Measurements from ENCODE around the gene TMBIM6. TPM values are rescaled to one million over a fixed set of nuclear protein-coding genes. Genes with fewer than 3 reads are reported as not detected.

Gene TMBIM6
- total RNA-seq, 2 donors from 2014 or later: 755 to 785 TPM

DNA sequence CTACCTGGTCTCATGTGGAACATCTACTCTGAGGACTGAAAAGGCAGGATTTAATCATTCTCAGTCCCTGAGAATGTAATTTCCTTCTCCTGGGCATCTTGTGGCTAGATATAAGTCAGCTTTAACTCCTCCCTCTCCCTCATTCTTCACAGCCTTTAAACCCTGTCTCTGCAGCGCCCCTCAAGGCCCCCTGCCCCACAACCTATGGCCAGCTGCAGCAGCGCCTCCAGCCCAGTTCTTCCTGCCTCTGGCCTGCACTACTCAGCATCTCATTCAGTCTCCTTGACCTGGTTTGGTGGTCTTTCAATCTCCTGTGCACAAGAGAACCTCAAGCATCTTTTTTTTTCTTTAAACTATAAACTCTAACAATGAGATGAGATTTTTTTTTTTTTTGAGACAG, 57.6 kb downstream of the TMBIM6 start:
- H3K27ac Mint-ChIP-seq: no peak overlapping the region
- no peaks in the 10 kb centered on the region for H3K4me1 Mint-ChIP-seq (ENCODE audit: low read depth)
- no peak for ATAC-seq (replicated peaks in 1 of 2)

DNA sequence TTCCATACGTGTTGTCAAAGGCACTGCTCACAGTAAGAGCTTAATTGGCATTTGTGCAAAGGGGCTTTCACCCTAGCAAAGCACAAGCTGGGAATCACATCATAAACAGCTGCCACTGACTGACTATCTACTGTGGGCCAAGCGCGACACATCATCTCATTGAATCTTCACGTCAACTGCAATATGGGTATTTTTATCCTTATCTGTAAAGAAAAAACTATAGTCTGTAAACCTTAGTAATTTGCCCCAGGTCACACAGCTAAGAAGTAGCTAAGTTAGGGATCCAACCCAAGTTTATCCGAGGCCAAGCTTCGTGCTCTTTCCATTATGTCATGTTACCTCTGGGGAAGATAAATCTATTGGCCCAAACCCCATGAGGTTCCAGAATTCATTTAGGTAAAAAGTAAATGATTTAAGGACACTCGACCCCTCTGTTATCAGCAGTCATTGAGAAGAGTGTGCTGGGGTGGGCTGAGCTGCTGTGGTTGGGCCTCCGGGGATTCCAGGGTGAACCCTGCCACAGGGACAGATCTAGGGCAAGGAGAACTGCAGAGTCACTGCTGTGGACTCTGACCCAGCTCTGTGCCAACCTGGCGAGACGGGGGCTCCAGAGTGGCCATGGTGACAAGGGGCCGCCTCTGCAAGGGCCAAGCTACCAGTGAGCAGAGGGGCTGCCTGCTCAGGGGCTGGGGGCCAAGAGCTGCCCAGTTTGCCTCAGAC, 59.2 kb downstream of the TMBIM6 start:
- no peak overlapping the region for H3K4me3 Mint-ChIP-seq
- no peaks in the 10 kb centered on the region for H3K4me1 Mint-ChIP-seq (ENCODE audit: low read depth)
- ATAC-seq (replicated peaks in 1 of 2): no peak
- H3K27ac Mint-ChIP-seq: no peak overlapping the region
- H3K36me3 Mint-ChIP-seq (ENCODE audit: insufficient read depth in 2 of 2): no peaks in the 10 kb centered on the region
- H3K9me3 Mint-ChIP-seq: no peaks in the 10 kb centered on the region
- no peaks in the 10 kb centered on the region for H3K27me3 Mint-ChIP-seq (ENCODE audit: low read depth)
- no peak for DNase-seq

More for the DNA sequence above, 57.6 kb downstream of the TMBIM6 start:
- no peaks in the 10 kb centered on the region for H3K9me3 Mint-ChIP-seq
- no peak for DNase-seq
- no peak overlapping the region for H3K4me3 Mint-ChIP-seq
- no peaks in the 10 kb centered on the region for H3K36me3 Mint-ChIP-seq (ENCODE audit: insufficient read depth in 2 of 2)
- H3K27me3 Mint-ChIP-seq (ENCODE audit: low read depth): no peaks in the 10 kb centered on the region

DNA sequence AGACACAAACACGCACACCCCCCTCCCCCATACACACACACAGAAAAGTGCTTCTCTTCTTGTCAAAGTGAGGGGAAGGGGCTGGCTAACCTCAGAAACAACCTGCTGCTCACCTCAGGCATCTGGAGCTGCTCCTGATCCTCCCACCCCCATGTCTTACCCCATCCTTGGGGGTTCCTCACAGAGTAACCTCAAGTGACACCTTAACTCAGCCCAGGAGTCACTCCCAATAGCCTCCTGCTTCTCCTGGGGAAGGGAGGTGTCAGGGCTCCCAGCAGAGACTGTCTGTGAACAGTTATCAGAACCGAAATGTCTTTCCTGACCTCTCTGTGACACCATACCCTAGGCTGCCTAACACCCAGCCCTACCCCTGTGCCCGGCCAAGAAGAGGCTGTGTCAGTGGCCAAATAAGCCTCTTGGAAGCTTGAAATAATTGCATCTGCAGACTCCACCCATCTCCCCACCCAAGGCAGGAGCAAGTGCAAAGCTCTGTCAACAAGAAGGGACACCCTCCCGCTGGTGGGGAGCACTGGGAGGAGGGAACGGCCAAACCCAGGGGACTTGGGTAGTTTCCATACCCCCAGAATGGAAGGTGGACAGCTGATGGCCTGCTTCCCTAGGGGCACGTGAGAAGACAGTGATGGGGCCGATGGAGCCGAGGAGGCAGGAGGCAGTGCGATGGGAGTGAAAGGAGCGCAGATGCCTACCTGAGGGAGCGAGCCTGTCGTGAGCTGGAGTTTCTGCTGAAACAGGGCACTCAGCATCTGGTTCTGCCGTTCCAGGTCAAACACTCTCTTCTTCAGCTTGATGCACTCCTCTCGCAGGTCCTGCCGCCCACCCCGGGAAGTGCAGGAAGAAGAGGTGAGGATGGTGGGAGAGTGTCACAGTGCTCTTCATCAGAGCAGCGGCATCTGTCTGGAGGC, 60.0 kb downstream of the TMBIM6 start:
- no peaks in the 10 kb centered on the region for H3K4me1 Mint-ChIP-seq (ENCODE audit: low read depth)
- DNase-seq: no peak
- H3K9me3 Mint-ChIP-seq: no peaks in the 10 kb centered on the region
- H3K27ac Mint-ChIP-seq: no peak overlapping the region
- H3K4me3 Mint-ChIP-seq: no peak overlapping the region
- no peak for ATAC-seq (replicated peaks in 1 of 2)
- H3K36me3 Mint-ChIP-seq (ENCODE audit: insufficient read depth in 2 of 2): no peaks in the 10 kb centered on the region
- no peaks in the 10 kb centered on the region for H3K27me3 Mint-ChIP-seq (ENCODE audit: low read depth)

DNA sequence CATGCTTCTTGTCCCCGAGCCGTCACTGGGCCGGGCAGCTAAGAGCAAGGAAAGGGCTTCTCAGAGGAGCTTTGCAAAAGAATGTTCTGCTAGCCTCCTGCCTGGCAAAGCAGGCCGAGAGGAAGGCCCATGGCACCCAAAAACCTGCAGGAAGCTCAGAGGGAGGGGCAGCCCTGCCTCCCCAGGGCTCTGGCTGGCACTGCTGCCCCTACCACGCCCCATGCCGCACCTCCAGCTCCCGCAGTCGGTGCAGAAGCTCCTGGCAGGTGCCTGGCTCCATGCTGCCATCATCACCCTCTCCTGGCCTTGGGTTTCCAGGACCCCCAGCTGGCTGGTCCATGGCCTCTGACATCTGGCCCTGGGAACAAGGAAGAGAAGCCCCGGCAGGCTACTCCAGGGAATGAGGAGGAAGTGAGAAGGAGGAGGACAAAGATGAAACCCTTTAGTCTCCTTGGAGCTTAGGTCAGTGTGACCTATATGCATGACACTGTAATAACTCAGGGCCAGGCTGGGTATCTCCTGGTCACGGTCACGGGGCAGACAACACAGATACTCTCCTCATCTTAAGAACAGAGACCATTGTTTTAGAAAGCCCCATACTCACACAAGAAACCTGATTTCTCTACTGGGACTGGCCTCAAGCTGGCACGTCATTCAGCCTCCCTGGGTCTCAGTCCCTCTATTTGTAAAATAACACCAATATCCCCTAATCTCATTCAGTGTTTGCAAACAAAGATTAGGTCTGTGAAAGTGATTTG, 62.5 kb downstream of the TMBIM6 start:
- no peak overlapping the region for H3K4me3 Mint-ChIP-seq
- H3K27ac Mint-ChIP-seq: no peak overlapping the region
- no peaks in the 10 kb centered on the region for H3K4me1 Mint-ChIP-seq (ENCODE audit: low read depth)
- ATAC-seq (replicated peaks in 1 of 2): no peak
- H3K27me3 Mint-ChIP-seq (ENCODE audit: low read depth): no peaks in the 10 kb centered on the region
- no peak for DNase-seq
- H3K36me3 Mint-ChIP-seq (ENCODE audit: insufficient read depth in 2 of 2): no peaks in the 10 kb centered on the region
- H3K9me3 Mint-ChIP-seq: no peaks in the 10 kb centered on the region

DNA sequence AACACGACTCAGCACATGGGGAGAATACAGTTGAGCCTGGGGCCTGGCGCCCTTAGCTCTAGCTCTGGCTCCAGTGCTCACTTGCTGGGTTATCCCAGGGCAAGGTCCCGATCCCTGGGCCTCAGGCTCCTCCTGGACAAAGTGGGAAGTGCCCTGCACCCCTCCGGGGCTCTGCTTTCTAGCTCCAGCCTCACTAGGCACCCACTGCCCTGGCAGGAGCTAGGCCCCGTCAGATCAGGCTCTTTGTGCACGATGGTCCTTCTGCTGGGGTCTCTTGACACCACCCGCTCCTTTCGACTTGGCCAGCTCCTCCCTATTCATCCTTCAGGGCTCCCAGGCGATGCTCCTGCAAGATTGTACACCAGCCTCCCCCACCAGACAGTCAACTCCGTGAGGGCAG, 63.5 kb downstream of the TMBIM6 start:
- H3K9me3 Mint-ChIP-seq: no peaks in the 10 kb centered on the region
- H3K4me1 Mint-ChIP-seq (ENCODE audit: low read depth): no peaks in the 10 kb centered on the region
- ATAC-seq (replicated peaks in 1 of 2) (no peak), DNase-seq (no peak)
- no peaks in the 10 kb centered on the region for H3K36me3 Mint-ChIP-seq (ENCODE audit: insufficient read depth in 2 of 2)
- H3K27ac Mint-ChIP-seq: no peak overlapping the region
- no peak overlapping the region for H3K4me3 Mint-ChIP-seq
- no peaks in the 10 kb centered on the region for H3K27me3 Mint-ChIP-seq (ENCODE audit: low read depth)

DNA sequence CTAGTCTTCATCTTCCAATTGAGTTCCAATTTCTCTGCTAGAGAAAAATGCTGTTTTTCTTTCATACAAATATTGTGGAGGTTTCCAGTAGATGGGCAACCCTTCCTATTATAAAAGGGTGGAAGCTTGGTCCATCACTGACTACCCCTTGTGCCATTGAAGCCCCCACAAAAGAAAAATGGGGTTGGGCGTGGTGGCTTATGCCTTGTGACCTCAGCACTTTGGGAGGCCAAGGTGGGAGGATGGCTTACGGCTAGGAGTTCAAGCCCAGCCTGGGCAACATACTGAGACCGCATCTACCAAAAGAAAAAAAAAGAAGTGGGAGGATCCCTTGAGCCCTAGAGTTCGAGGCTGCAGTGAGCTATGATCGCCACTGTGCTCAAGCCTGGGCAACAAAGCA, 64.1 kb downstream of the TMBIM6 start:
- no peaks in the 10 kb centered on the region for H3K36me3 Mint-ChIP-seq (ENCODE audit: insufficient read depth in 2 of 2)
- ATAC-seq (replicated peaks in 1 of 2) (no peak), DNase-seq (no peak)
- H3K27me3 Mint-ChIP-seq (ENCODE audit: low read depth): no peaks in the 10 kb centered on the region
- no peaks in the 10 kb centered on the region for H3K4me1 Mint-ChIP-seq (ENCODE audit: low read depth)
- H3K9me3 Mint-ChIP-seq: no peaks in the 10 kb centered on the region
- no peak overlapping the region for H3K4me3 Mint-ChIP-seq
- H3K27ac Mint-ChIP-seq: no peak overlapping the region

DNA sequence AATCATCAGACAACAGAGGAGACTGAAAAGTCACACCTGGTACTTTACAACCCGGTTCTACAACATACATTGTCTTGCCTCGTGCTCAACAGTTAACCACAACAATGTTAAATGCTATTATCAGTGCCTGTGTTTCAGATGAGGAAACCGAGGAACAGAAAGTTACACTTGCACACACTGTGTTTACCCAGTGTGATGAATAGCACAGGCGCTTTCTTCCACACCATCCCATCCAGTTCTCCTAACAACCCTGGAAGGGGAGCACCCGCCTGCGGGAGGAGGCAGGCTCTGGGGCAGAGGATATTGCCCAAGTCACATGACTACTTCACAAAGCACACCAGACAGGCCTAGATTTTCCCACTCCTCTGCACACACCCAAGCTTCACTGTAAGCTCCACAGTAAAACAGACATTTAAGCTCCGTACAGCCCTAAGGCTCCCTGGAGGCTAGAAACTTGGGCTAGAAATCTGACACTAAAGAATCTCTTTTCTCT, 65.0 kb downstream of the TMBIM6 start:
- no peak for ATAC-seq (replicated peaks in 1 of 2)

DNA sequence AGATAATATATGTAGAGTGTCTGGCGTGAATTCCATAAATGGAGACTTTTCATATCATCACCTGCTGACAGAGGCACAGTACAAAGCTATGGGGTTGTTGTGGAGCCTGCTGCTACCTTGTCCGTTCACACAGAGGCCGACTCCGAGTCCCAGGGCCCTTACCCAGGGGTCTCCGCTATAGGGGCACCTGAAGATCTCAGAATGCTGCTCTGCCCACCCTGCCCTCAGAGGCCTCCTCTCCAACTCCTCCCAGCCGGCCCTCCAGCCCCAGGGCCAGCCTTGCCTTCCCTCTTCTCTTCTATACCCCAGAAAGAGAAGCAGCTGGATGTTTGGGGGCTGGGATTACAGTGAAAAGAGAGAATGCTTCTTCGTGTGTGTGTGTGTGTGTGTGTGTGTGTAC, 65.5 kb downstream of the TMBIM6 start:
- peaks cover 2% of the 10 kb centered on the region for H3K4me1 Mint-ChIP-seq (ENCODE audit: low read depth)
- H3K9me3 Mint-ChIP-seq: no peaks in the 10 kb centered on the region
- no peak overlapping the region for H3K4me3 Mint-ChIP-seq
- no peak overlapping the region for H3K27ac Mint-ChIP-seq
- DNase-seq (no peak), ATAC-seq (replicated peaks in 1 of 2) (no peak)
- no peaks in the 10 kb centered on the region for H3K36me3 Mint-ChIP-seq (ENCODE audit: insufficient read depth in 2 of 2)
- no peaks in the 10 kb centered on the region for H3K27me3 Mint-ChIP-seq (ENCODE audit: low read depth)

More for the DNA sequence above, 65.0 kb downstream of the TMBIM6 start:
- Mint-ChIP-seq H3K4me3 (no peak overlapping the region), H3K27ac (no peak overlapping the region), H3K36me3 (ENCODE audit: insufficient read depth in 2 of 2) (no peaks in the 10 kb centered on the region), H3K27me3 (ENCODE audit: low read depth) (no peaks in the 10 kb centered on the region), H3K4me1 (ENCODE audit: low read depth) (no peaks in the 10 kb centered on the region), H3K9me3 (no peaks in the 10 kb centered on the region)
- no peak for DNase-seq

DNA sequence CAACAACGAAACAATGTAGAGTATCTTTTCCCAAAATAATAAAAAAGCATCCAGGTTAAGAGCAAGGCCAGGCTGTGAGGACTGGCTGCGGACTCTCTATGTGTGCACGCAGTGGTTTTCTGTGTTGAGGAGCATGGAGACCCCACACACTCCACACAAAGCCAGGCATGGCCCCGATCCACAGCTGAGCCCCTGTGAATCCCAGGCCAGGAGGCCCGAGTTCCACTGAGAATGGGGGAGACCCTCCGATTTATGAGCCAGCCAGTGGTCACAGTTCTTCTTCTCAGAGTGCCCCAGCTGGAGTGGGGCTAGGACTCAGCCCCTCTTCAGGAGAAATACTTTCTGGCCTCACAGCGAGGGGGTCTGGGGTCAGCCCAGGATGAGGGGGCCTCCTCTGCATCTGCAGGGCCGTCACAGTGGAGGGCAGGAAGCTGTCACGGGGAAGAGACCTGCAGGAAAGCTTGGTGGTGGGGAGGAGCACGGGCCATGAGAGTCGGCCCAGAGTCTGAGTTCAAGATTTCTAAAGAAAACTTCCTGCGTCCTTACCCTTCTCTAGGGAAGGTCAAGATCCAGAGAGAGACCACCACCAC, 66.7 kb downstream of the TMBIM6 start:
- Mint-ChIP-seq H3K36me3 (ENCODE audit: insufficient read depth in 2 of 2) (no peaks in the 10 kb centered on the region), H3K4me1 (ENCODE audit: low read depth) (peaks cover 9% of the 10 kb centered on the region), H3K4me3 (no peak overlapping the region), H3K27ac (no peak overlapping the region), H3K9me3 (no peaks in the 10 kb centered on the region), H3K27me3 (ENCODE audit: low read depth) (no peaks in the 10 kb centered on the region)
- ATAC-seq (replicated peaks in 1 of 2): no peak
- DNase-seq: no peak

DNA sequence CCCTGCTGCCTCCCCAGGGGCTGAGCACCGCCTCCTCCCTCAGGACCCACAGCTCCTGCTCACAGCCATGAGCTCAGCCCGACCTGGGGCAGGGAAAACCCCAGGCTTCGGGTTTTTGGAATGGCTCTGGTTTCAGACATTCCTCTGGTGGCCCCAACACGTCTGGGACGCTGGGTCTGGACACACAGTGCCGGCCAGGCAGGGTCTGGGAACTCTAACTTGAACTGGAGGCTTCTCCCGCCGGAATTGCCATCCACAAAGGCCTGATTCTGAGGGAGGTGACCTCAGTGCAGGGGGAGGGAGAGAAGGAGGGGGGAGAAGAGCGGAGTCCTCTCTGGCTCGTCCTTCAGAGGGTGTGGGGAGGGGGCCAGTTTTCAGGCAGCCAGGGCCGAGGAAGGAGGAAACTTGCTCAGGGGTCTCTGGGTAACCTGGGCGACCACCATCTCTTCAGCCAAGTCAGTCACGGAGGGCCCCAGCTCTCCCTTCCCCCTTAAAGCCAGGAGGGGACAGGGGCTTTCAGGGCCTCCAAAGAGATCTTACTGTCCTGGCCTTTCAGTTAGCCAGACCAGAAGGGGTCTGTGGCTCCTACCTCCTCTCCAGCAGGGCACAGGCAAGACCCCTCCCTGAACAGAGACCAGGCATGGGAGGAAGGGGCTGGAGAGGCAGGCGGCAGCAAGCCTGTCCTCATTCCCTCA, 67.5 kb downstream of the TMBIM6 start:
- no peak overlapping the region for H3K27ac Mint-ChIP-seq
- no peak overlapping the region for H3K4me3 Mint-ChIP-seq
- peaks cover 9% of the 10 kb centered on the region for H3K4me1 Mint-ChIP-seq (ENCODE audit: low read depth)
- H3K9me3 Mint-ChIP-seq: no peaks in the 10 kb centered on the region
- DNase-seq (no peak), ATAC-seq (replicated peaks in 1 of 2) (no peak)
- no peaks in the 10 kb centered on the region for H3K36me3 Mint-ChIP-seq (ENCODE audit: insufficient read depth in 2 of 2)
- H3K27me3 Mint-ChIP-seq (ENCODE audit: low read depth): no peaks in the 10 kb centered on the region

DNA sequence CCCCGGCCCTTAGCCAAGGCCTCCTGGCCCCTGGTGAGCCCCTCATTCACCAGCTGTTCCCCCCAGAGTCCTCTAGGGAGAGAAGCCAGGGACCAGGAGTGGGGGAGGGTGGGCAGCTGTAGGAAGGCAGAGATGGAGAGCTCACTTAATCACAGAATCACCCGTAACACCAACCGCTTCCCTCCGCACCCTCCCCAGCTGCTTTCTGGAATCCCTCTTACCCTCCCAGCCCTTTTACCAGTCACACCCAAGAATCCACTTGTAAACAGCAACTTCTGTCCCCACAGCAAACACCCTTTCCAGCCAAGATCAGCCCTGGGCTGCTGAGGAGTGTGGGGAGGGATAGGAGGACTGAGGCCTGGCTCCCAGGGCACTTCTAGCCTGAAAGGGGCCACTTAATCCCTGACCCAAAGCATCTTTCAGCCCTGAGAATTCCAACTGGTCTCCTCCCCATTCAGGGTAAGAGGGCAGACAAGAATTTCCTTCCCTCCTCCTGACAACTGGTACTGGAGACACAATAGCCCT, 68.1 kb downstream of the TMBIM6 start:
- H3K27ac Mint-ChIP-seq: no peak overlapping the region
- ATAC-seq (replicated peaks in 1 of 2): no peak
- no peaks in the 10 kb centered on the region for H3K9me3 Mint-ChIP-seq
- no peak for DNase-seq
- no peaks in the 10 kb centered on the region for H3K27me3 Mint-ChIP-seq (ENCODE audit: low read depth)
- H3K4me3 Mint-ChIP-seq: no peak overlapping the region
- H3K4me1 Mint-ChIP-seq (ENCODE audit: low read depth): peaks cover 9% of the 10 kb centered on the region
- H3K36me3 Mint-ChIP-seq (ENCODE audit: insufficient read depth in 2 of 2): no peaks in the 10 kb centered on the region

DNA sequence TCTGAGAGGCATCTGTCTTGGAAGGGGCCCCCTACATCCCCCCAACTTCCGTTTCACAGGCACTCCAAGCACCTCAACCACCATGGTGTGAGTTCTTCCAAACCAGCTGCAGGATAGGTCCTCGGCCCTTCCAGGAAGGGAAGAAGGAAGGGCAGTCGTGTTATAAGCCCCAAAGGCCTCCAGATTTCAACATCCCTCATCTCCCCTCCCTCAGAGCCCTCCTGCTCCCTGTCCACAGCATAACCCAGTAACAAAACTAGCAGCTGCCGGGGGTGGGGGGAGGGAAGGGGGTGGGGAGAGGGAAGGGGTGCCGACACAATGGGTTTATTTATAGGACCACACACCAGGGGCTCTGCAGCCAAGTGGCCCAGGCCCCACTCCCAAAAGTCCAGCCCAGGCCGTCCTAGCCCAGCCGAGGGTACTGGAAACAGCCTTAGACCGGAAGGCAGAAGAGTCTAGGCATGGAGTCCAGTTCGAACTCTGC, 68.6 kb downstream of the TMBIM6 start:
- Mint-ChIP-seq H3K4me1 (ENCODE audit: low read depth) (peaks cover 9% of the 10 kb centered on the region), H3K4me3 (no peak overlapping the region), H3K27ac (no peak overlapping the region), H3K27me3 (ENCODE audit: low read depth) (no peaks in the 10 kb centered on the region), H3K36me3 (ENCODE audit: insufficient read depth in 2 of 2) (no peaks in the 10 kb centered on the region), H3K9me3 (no peaks in the 10 kb centered on the region)
- DNase-seq (no peak), ATAC-seq (replicated peaks in 1 of 2) (no peak)

All from activated T-cell treated with anti-CD3 and anti-CD28 coated beads, Interleukin-2, amount 50 U/mL, for 72 hours (primary cell).